ENCODE results near the gene SPPL2A. TPM values are rescaled to one million over a fixed set of nuclear protein-coding genes. Genes with fewer than 3 reads are reported as not detected.

SPPL2A gene
- total RNA-seq, 1 donor from 2014 or later = 75.0 TPM

- Histone ChIP-seq H3K36me3 (ENCODE audit: control insufficient read depth, insufficient read depth, low read length) (peaks cover 3% of the 10 kb centered on the region), H3K4me3 (ENCODE audit: low read depth, low read length) (no peak overlapping the region), H3K27me3 (ENCODE audit: control insufficient read depth, insufficient read depth, low read length) (no peaks in the 10 kb centered on the region)
- FAIRE-seq = no peak
- TF ChIP-seq, protein P1, sequence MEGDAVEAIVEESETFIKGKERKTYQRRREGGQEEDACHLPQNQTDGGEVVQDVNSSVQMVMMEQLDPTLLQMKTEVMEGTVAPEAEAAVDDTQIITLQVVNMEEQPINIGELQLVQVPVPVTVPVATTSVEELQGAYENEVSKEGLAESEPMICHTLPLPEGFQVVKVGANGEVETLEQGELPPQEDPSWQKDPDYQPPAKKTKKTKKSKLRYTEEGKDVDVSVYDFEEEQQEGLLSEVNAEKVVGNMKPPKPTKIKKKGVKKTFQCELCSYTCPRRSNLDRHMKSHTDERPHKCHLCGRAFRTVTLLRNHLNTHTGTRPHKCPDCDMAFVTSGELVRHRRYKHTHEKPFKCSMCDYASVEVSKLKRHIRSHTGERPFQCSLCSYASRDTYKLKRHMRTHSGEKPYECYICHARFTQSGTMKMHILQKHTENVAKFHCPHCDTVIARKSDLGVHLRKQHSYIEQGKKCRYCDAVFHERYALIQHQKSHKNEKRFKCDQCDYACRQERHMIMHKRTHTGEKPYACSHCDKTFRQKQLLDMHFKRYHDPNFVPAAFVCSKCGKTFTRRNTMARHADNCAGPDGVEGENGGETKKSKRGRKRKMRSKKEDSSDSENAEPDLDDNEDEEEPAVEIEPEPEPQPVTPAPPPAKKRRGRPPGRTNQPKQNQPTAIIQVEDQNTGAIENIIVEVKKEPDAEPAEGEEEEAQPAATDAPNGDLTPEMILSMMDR (IDR thresholded peaks at IDR 0.05; ENCODE audit: insufficient read depth, low read length, severe bottlenecking) = no peak
- no peak for DNase-seq (ENCODE audit: low read depth)
Measured at GRCh38 chr15:50718700-50719125, 46.8 kb downstream of the SPPL2A start.

- Histone ChIP-seq H3K27me3 (ENCODE audit: control insufficient read depth, insufficient read depth, low read length) (no peaks in the 10 kb centered on the region), H3K36me3 (ENCODE audit: control insufficient read depth, insufficient read depth, low read length) (no peaks in the 10 kb centered on the region), H3K4me3 (ENCODE audit: low read depth, low read length) (no peak overlapping the region)
- TF ChIP-seq, protein P1 (IDR thresholded peaks at IDR 0.05; ENCODE audit: insufficient read depth, low read length, severe bottlenecking) = no peak
- FAIRE-seq (no peak), DNase-seq (ENCODE audit: low read depth) (no peak)
Measured at GRCh38 chr15:50712018-50712417, 53.5 kb downstream of the SPPL2A start.

DNA sequence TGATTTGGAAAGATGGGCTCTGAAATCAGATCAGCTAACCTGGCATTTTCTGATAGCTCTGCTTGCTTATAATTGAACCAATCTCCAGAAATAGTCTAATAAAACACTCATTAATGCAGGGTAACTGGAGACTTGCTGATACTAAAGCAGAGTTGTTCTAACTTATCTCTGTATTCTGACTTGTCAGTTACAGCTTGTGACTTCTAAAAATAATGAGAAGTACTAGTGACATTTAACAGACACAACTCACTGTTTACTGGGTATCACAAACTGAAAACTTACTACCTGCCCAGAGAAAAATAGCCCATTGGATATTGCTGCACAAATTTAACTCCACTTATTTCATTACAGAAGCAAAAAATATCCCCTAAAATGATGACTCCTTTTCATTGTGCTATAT, 54.9 kb downstream of the SPPL2A start:
- FAIRE-seq (no peak), DNase-seq (ENCODE audit: low read depth) (no peak)
- H3K4me3 ChIP-seq (ENCODE audit: low read depth, low read length) = no peak overlapping the region
- H3K36me3 ChIP-seq (ENCODE audit: control insufficient read depth, insufficient read depth, low read length) = no peaks in the 10 kb centered on the region
- H3K27me3 ChIP-seq (ENCODE audit: control insufficient read depth, insufficient read depth, low read length) = no peaks in the 10 kb centered on the region
- TF ChIP-seq, protein P1 (IDR thresholded peaks at IDR 0.05; ENCODE audit: insufficient read depth, low read length, severe bottlenecking) = no peak

DNA sequence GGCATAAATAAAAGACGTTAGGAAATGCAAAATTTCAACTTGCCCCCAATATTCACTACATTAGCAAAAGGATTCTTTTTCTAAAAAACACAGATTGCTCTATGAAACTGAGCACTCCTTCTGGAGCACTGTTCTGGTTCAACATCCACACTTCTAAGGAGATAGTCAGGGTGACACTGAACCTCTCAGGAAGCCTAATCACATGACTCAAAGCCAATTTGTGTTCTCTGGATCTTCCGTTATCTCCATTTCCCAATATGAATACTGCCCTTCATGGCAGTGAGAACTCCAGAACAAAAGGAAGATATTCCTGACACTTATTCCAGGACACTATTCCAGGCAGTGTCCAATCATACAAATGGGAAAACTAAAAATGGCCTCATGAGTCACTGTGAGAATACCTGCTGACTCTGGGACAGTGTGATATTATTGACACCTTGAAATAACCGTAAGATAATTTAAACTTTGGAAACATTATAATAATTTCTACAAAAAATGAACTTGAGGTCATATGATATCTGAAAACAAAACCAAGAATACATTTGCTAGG, 57.6 kb downstream of the SPPL2A start:
- H3K36me3 ChIP-seq (ENCODE audit: control insufficient read depth, insufficient read depth, low read length) = no peaks in the 10 kb centered on the region
- no peaks in the 10 kb centered on the region for H3K27me3 ChIP-seq (ENCODE audit: control insufficient read depth, insufficient read depth, low read length)
- FAIRE-seq (no peak), DNase-seq (ENCODE audit: low read depth) (no peak)
- TF ChIP-seq, protein P1 (IDR thresholded peaks at IDR 0.05; ENCODE audit: insufficient read depth, low read length, severe bottlenecking) = no peak
- no peak overlapping the region for H3K4me3 ChIP-seq (ENCODE audit: low read depth, low read length)

DNA sequence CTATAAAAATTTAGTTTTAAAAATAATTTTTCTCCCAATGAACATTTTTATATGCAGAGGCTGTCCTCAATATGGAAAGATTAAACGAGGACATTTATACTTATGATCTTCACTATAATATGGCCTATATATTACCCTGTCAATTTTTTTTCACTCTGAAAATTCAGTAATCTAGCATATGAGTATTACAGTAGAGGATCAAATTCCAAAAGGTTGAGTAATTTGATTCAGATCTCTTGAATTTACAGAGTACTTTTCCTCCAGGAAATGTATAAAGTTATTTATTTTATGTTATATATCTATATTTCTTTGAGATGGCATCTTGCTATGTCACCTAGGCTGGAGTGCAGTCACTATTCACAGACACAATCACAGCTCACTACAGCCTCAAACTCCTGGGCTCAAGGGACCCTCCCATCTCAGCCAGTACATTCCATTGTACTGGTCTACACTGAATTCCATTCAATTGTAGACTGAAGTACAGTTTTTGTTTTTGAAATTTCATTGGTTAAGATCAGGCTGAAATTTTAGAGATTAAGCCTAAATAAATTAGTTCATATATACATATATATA, 62.7 kb downstream of the SPPL2A start:
- no peaks in the 10 kb centered on the region for H3K27me3 ChIP-seq (ENCODE audit: control insufficient read depth, insufficient read depth, low read length)
- no peak for DNase-seq (ENCODE audit: low read depth)
- TF ChIP-seq, protein P1 (IDR thresholded peaks at IDR 0.05; ENCODE audit: insufficient read depth, low read length, severe bottlenecking) = no peak
- H3K36me3 ChIP-seq (ENCODE audit: control insufficient read depth, insufficient read depth, low read length) = no peaks in the 10 kb centered on the region
- no peak for FAIRE-seq
- no peak overlapping the region for H3K4me3 ChIP-seq (ENCODE audit: low read depth, low read length)

DNA sequence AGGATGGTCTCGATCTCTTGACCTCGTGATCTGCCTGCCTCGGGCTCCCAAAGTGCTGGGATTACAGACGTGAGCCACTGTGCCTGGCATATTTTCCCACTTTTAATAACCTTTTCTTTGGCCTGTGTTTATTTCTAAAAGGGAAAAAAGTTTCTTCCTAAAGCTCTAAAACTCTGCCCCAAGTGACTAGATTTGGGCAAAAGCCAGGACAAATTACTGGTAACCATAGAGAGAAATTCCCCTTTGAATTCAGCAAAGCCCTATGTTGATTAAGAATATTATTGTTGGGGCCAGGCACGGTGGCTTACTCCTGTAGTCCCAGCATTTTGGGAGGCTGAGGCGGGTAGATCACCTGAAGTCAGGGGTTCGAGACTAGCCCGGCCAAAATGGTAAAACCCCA, 67.4 kb downstream of the SPPL2A start:
- Histone ChIP-seq H3K36me3 (ENCODE audit: control insufficient read depth, insufficient read depth, low read length) (no peaks in the 10 kb centered on the region), H3K27me3 (ENCODE audit: control insufficient read depth, insufficient read depth, low read length) (no peaks in the 10 kb centered on the region), H3K4me3 (ENCODE audit: low read depth, low read length) (no peak overlapping the region)
- TF ChIP-seq, protein P1 (IDR thresholded peaks at IDR 0.05; ENCODE audit: insufficient read depth, low read length, severe bottlenecking) = no peak
- no peak for DNase-seq (ENCODE audit: low read depth)
- FAIRE-seq = no peak
